ENCODE results near the gene BRINP1. TPM values are rescaled to one million over a fixed set of nuclear protein-coding genes. Genes with fewer than 3 reads are reported as not detected.

BRINP1 gene
- total RNA-seq, 2 experiments from 2014 or later, result not detected

- Histone ChIP-seq H3K36me3 (ENCODE audit: insufficient read depth, low read length) (no peaks in the 10 kb centered on the region), H3K79me2 (ENCODE audit: insufficient read depth, low read depth, low read length) (no peaks in the 10 kb centered on the region), H3K4me2 (ENCODE audit: low read length) (no peak overlapping the region), H4K20me1 (ENCODE audit: insufficient read depth, low read length) (no peaks in the 10 kb centered on the region), H3K4me3 (ENCODE audit: low read depth, low read length, poor library complexity, severe bottlenecking) (no peak overlapping the region), H3K27ac (ENCODE audit: low read depth, low read length, poor library complexity, severe bottlenecking) (no peak overlapping the region), H3K9me3 (ENCODE audit: low read length) (no peaks in the 10 kb centered on the region), H2AFZ (ENCODE audit: low read length) (no peak overlapping the region), H3K9me2 (ENCODE audit: insufficient read depth, low read length) (no peaks in the 10 kb centered on the region), H3K4me1 (ENCODE audit: insufficient read depth, low read length, poor library complexity, severe bottlenecking) (no peaks in the 10 kb centered on the region)
- no peak for DNase-seq (ENCODE audit: low spot score)
- ChIA-PET CTCF (ENCODE audit: unreplicated experiment) (no interaction called here), POLR2A (no interaction called here)
- no TSS peak for BruUV-seq (replicated peaks)
- intact Hi-C loops (cut with micrococcal nuclease; ENCODE audit: unreplicated experiment), result no loop called here
- TF ChIP-seq EZH2phosphoT487 (IDR thresholded peaks at IDR 0.05; ENCODE audit: borderline replicate concordance, low read depth, low read length), result no peak
- TF ChIP-seq CTCF (conservative IDR thresholded peaks at IDR 0.05; ENCODE audit: low read length), result no peak
Measured at GRCh38 chr9:119216651-119217331, 152.4 kb downstream of the BRINP1 start.

GRCh38 chr9:119215651-119216050 lies 153.6 kb downstream of the BRINP1 start:
- H3K79me2 ChIP-seq (ENCODE audit: insufficient read depth, low read depth, low read length), result no peaks in the 10 kb centered on the region
- CTCF ChIA-PET (ENCODE audit: unreplicated experiment), result no interaction called here
- TF ChIP-seq EZH2phosphoT487 (IDR thresholded peaks at IDR 0.05; ENCODE audit: borderline replicate concordance, low read depth, low read length) (no peak), CTCF (conservative IDR thresholded peaks at IDR 0.05; ENCODE audit: low read length) (no peak)
- H3K4me2 ChIP-seq (ENCODE audit: low read length), result no peak overlapping the region
- H3K4me1 ChIP-seq (ENCODE audit: insufficient read depth, low read length, poor library complexity, severe bottlenecking), result no peaks in the 10 kb centered on the region
- intact Hi-C loops (cut with micrococcal nuclease; ENCODE audit: unreplicated experiment), result no loop called here
- no peak overlapping the region for H3K27ac ChIP-seq (ENCODE audit: low read depth, low read length, poor library complexity, severe bottlenecking)
- H3K9me3 ChIP-seq (ENCODE audit: low read length), result no peaks in the 10 kb centered on the region
- H3K4me3 ChIP-seq (ENCODE audit: low read depth, low read length, poor library complexity, severe bottlenecking), result no peak overlapping the region
- H4K20me1 ChIP-seq (ENCODE audit: insufficient read depth, low read length), result no peaks in the 10 kb centered on the region
- no peaks in the 10 kb centered on the region for H3K9me2 ChIP-seq (ENCODE audit: insufficient read depth, low read length)
- POLR2A ChIA-PET, result no interaction called here
- no TSS peak for BruUV-seq (replicated peaks)
- no peaks in the 10 kb centered on the region for H3K36me3 ChIP-seq (ENCODE audit: insufficient read depth, low read length)
- DNase-seq (ENCODE audit: low spot score), result no peak
- H2AFZ ChIP-seq (ENCODE audit: low read length), result no peak overlapping the region

- POLR2A ChIA-PET, result interaction anchor here (0.6 to 1.6 kb wide), 2 partner anchors 9 to 116 kb away, joined by 3 to 4 read pairs; no protein-coding TSS in a partner anchor
- no peaks in the 10 kb centered on the region for H3K4me1 ChIP-seq (ENCODE audit: insufficient read depth, low read length, poor library complexity, severe bottlenecking)
- DNase-seq (ENCODE audit: low spot score), result no peak
- TF ChIP-seq EZH2phosphoT487 (IDR thresholded peaks at IDR 0.05; ENCODE audit: borderline replicate concordance, low read depth, low read length), result no peak
- TF ChIP-seq CTCF (conservative IDR thresholded peaks at IDR 0.05; ENCODE audit: low read length), result no peak
- intact Hi-C loops (cut with micrococcal nuclease; ENCODE audit: unreplicated experiment), result no loop called here
- H3K4me2 ChIP-seq (ENCODE audit: low read length), result no peak overlapping the region
- H3K9me3 ChIP-seq (ENCODE audit: low read length), result no peaks in the 10 kb centered on the region
- H3K27ac ChIP-seq (ENCODE audit: low read depth, low read length, poor library complexity, severe bottlenecking), result no peak overlapping the region
- no TSS peak for BruUV-seq (replicated peaks)
- CTCF ChIA-PET (ENCODE audit: unreplicated experiment), result no interaction called here
- no peaks in the 10 kb centered on the region for H3K36me3 ChIP-seq (ENCODE audit: insufficient read depth, low read length)
- no peaks in the 10 kb centered on the region for H3K9me2 ChIP-seq (ENCODE audit: insufficient read depth, low read length)
- H4K20me1 ChIP-seq (ENCODE audit: insufficient read depth, low read length), result no peaks in the 10 kb centered on the region
- H2AFZ ChIP-seq (ENCODE audit: low read length), result no peak overlapping the region
- no peaks in the 10 kb centered on the region for H3K79me2 ChIP-seq (ENCODE audit: insufficient read depth, low read depth, low read length)
- no peak overlapping the region for H3K4me3 ChIP-seq (ENCODE audit: low read depth, low read length, poor library complexity, severe bottlenecking)
Measured at GRCh38 chr9:119213471-119213870, 155.8 kb downstream of the BRINP1 start.

Measured in OCI-LY7 (cell line).